CD4-positive, alpha-beta memory T cell (primary cell): Measurements from ENCODE around the gene FMO5. TPM values are rescaled to one million over a fixed set of nuclear protein-coding genes. Genes with fewer than 3 reads are reported as not detected.
"Not testable (repeated sequence)": the region's sequence is repeated elsewhere in the genome, so short reads cannot be mapped to it uniquely, and the experiment has no call there.

Source experiments
- CTCF ChIA-PET: fragments of 350-600 bp; sonication (Branson Sonifier 250); formaldehyde crosslinking; loops from one replicate; lab custom pipeline; 2021; ENCODE audit warnings: inconsistent platforms; ENCODE audit not compliant: partially characterized antibody; lab: Charles Lee
- POLR2A ChIA-PET: fragments of 350-600 bp; sonication (Branson Sonifier 250); formaldehyde crosslinking; loops from one replicate; lab custom pipeline; 2021; ENCODE audit not compliant: partially characterized antibody; lab: Charles Lee
- DNase-seq, 5 donors: peaks; one replicate each; pipeline versions ENCODE4 v3.0.0 to v3.0.0-alpha.2; 2020 to 2022; ENCODE audit warnings: mixed read lengths in 1 of 5
- H3K27ac ChIP-seq: one replicate; pipeline ENCODE4 v1.7.0; 2013; ENCODE audit warnings: low read depth, low read length
- H3K27me3 ChIP-seq: 2 replicates; pipeline ENCODE4 v1.7.0; 2013; ENCODE audit warnings: mild to moderate bottlenecking, low read length, moderate library complexity; ENCODE audit not compliant: insufficient read depth
- H3K36me3 ChIP-seq: 2 replicates; pipeline ENCODE4 v1.7.0; 2013; ENCODE audit warnings: mild to moderate bottlenecking, low read length, moderate library complexity; ENCODE audit not compliant: insufficient read depth
- H3K4me1 ChIP-seq: 2 replicates; pipeline ENCODE4 v1.7.0; 2013; ENCODE audit warnings: mild to moderate bottlenecking, low read length, moderate library complexity; ENCODE audit not compliant: insufficient read depth
- H3K4me3 ChIP-seq, 2 donors: one replicate each; pipeline ENCODE4 v1.7.0; 2013; ENCODE audit warnings: low read length in 2 of 2, mild to moderate bottlenecking in 1 of 2
- H3K9me3 ChIP-seq, 2 donors: one replicate each; pipeline ENCODE4 v1.7.0; 2013; ENCODE audit warnings: low read length in 2 of 2, control low read depth in 1 of 2; ENCODE audit not compliant: control insufficient read depth in 1 of 2
- H3K27ac Mint-ChIP-seq, 7 donors: one replicate each; pipeline ENCODE4 v1.8.0; 2020 to 2021; ENCODE audit warnings: mixed read lengths in 7 of 7, mild to moderate bottlenecking in 6 of 7, inconsistent platforms in 3 of 7, moderate library complexity in 3 of 7
- H3K27me3 Mint-ChIP-seq, 2 donors: one replicate each; pipeline ENCODE4 v1.8.0; 2020 to 2021; ENCODE audit warnings: mixed read lengths in 2 of 2
- H3K36me3 Mint-ChIP-seq, 2 donors: one replicate each; pipeline ENCODE4 v1.8.0; 2020 to 2021; ENCODE audit warnings: mixed read lengths in 2 of 2, inconsistent platforms in 1 of 2, mild to moderate bottlenecking in 1 of 2
- H3K4me1 Mint-ChIP-seq, 4 donors: one replicate each; pipeline ENCODE4 v1.8.0; 2020 to 2021; ENCODE audit warnings: mixed read lengths in 4 of 4, mild to moderate bottlenecking in 1 of 4
- H3K4me3 Mint-ChIP-seq, 8 donors: one replicate each; pipeline ENCODE4 v1.8.0; 2020 to 2021; ENCODE audit warnings: mixed read lengths in 8 of 8, mild to moderate bottlenecking in 7 of 8, moderate library complexity in 6 of 8, inconsistent platforms in 3 of 8
- H3K9me3 Mint-ChIP-seq, 8 donors: one replicate each; pipeline ENCODE4 v1.8.0; 2020 to 2021; ENCODE audit warnings: mixed read lengths in 8 of 8, mild to moderate bottlenecking in 5 of 8, inconsistent platforms in 3 of 8, moderate library complexity in 1 of 8
- intact Hi-C: fragments of 100-400 bp; cut with micrococcal nuclease; formaldehyde crosslinking; loops from one replicate; pipeline ENCODE4 v1.15.1; 2023
- polyA plus RNA-seq, 2 donors: library from polyadenylated mRNA; unstranded; fragments of 300-500 nt; fragmentation: Illumina TruSeq; gene quantifications; one replicate each; pipeline ENCODE4 v1.2.3, GENCODE V29; 2021
- total RNA-seq, 2 experiments: library from RNA; stranded (reverse); gene quantifications; one replicate each; pipeline ENCODE4 v1.2.3, GENCODE V29; 2021

The FMO5 gene
- total and polyA plus RNA-seq, 4 experiments from 2014 or later: 1.0 to 1.5 (median 1.4) TPM

- H3K27ac ChIP-seq, CTCF ChIA-PET, H3K27me3 ChIP-seq, H3K9me3 Mint-ChIP-seq, H3K4me1 ChIP-seq, H3K36me3 Mint-ChIP-seq, H3K4me3 ChIP-seq, H3K27me3 Mint-ChIP-seq, H3K4me3 Mint-ChIP-seq, intact Hi-C loops, H3K9me3 ChIP-seq, DNase-seq, H3K36me3 ChIP-seq, H3K4me1 Mint-ChIP-seq, POLR2A ChIA-PET: not testable (repeated sequence)
- H3K27ac Mint-ChIP-seq: peak overlapping the region in 1 of 7 donors; percentile 28
Measured at GRCh38 chr1:147231032-147231431, 5.9 kb upstream of the FMO5 start.

- H3K27me3 Mint-ChIP-seq: no peaks in the 10 kb centered on the region
- peaks cover 0 to 4% of the 10 kb centered on the region in 2 donors for H3K36me3 Mint-ChIP-seq
- ChIA-PET CTCF (interaction anchor here (1.1 to 2.4 kb wide), 3 partner anchors 18 to 51 kb away, joined by 5 to 7 read pairs (median 5); partner anchors contain the start of gene CHD1L), POLR2A (interaction anchor here (1.1 to 2.3 kb wide), 3 partner anchors 18 to 51 kb away, joined by 3 to 17 read pairs (median 9); partner anchors contain the start of gene CHD1L)
- H3K4me1 Mint-ChIP-seq: peaks cover 7 to 36% (median 14%) of the 10 kb centered on the region in 4 donors
- Histone ChIP-seq H3K36me3 (no peaks in the 10 kb centered on the region), H3K27me3 (no peaks in the 10 kb centered on the region), H3K4me1 (peaks cover 11% of the 10 kb centered on the region), H3K27ac (no peak overlapping the region), H3K4me3 (no peak overlapping the region), H3K9me3 (no peaks in the 10 kb centered on the region)
- H3K9me3 Mint-ChIP-seq: no peaks in the 10 kb centered on the region
- H3K27ac Mint-ChIP-seq: peak overlapping the region in 2 of 7 donors; percentile 45 to 77
- no peak for DNase-seq
- intact Hi-C loops: no loop called here
- peak overlapping the region in 6 of 8 donors; percentile 13 to 98 (median 50) for H3K4me3 Mint-ChIP-seq
Measured at GRCh38 chr1:147223740-147224615, 1.2 kb downstream of the FMO5 start.

- Mint-ChIP-seq H3K36me3 (no peaks in the 10 kb centered on the region), H3K27ac (no peak overlapping the region), H3K4me3 (no peak overlapping the region), H3K9me3 (peaks cover 0 to 1% (median 0%) of the 10 kb centered on the region in 8 donors), H3K27me3 (no peaks in the 10 kb centered on the region), H3K4me1 (peaks cover 0 to 6% (median 0%) of the 10 kb centered on the region in 4 donors)
- H3K4me1 ChIP-seq: no peaks in the 10 kb centered on the region
- no peak overlapping the region for H3K4me3 ChIP-seq
- no peaks in the 10 kb centered on the region for H3K36me3 ChIP-seq
- no peak overlapping the region for H3K27ac ChIP-seq
- DNase-seq: no peak
- ChIA-PET POLR2A (no interaction called here), CTCF (no interaction called here)
- H3K9me3 ChIP-seq: no peaks in the 10 kb centered on the region
- intact Hi-C loops: no loop called here
- H3K27me3 ChIP-seq: no peaks in the 10 kb centered on the region
Measured at GRCh38 chr1:147218606-147219005, 6.5 kb downstream of the FMO5 start.

- intact Hi-C loops: no loop called here
- Mint-ChIP-seq H3K27ac (no peak overlapping the region), H3K27me3 (no peaks in the 10 kb centered on the region), H3K4me1 (no peaks in the 10 kb centered on the region), H3K4me3 (no peak overlapping the region), H3K9me3 (peaks cover 0 to 1% (median 0%) of the 10 kb centered on the region in 8 donors), H3K36me3 (no peaks in the 10 kb centered on the region)
- DNase-seq: no peak
- H3K27me3 ChIP-seq: no peaks in the 10 kb centered on the region
- H3K4me3 ChIP-seq: no peak overlapping the region
- H3K9me3 ChIP-seq: no peaks in the 10 kb centered on the region
- H3K27ac ChIP-seq: no peak overlapping the region
- CTCF ChIA-PET: no interaction called here
- no peaks in the 10 kb centered on the region for H3K4me1 ChIP-seq
- POLR2A ChIA-PET: no interaction called here
- H3K36me3 ChIP-seq: no peaks in the 10 kb centered on the region
Measured at GRCh38 chr1:147217141-147217540, 8.0 kb downstream of the FMO5 start.

GRCh38 chr1:147216124-147216523 lies 9.0 kb downstream of the FMO5 start:
- Mint-ChIP-seq H3K4me3 (no peak overlapping the region), H3K36me3 (no peaks in the 10 kb centered on the region), H3K9me3 (peaks cover 0 to 1% (median 0%) of the 10 kb centered on the region in 8 donors), H3K27me3 (no peaks in the 10 kb centered on the region), H3K4me1 (no peaks in the 10 kb centered on the region), H3K27ac (no peak overlapping the region)
- H3K4me3 ChIP-seq: no peak overlapping the region
- intact Hi-C loops: no loop called here
- DNase-seq: no peak
- no peaks in the 10 kb centered on the region for H3K4me1 ChIP-seq
- no peaks in the 10 kb centered on the region for H3K27me3 ChIP-seq
- no peaks in the 10 kb centered on the region for H3K36me3 ChIP-seq
- ChIA-PET POLR2A (no interaction called here), CTCF (no interaction called here)
- H3K27ac ChIP-seq: no peak overlapping the region
- no peaks in the 10 kb centered on the region for H3K9me3 ChIP-seq

GRCh38 chr1:147215540-147215916 lies 9.6 kb downstream of the FMO5 start:
- H3K27ac Mint-ChIP-seq: no peak overlapping the region
- H3K27ac ChIP-seq: no peak overlapping the region

GRCh38 chr1:147214842-147215539 lies 10.1 kb downstream of the FMO5 start:
- Histone ChIP-seq H3K9me3 (no peaks in the 10 kb centered on the region), H3K27me3 (no peaks in the 10 kb centered on the region), H3K4me3 (no peak overlapping the region), H3K4me1 (no peaks in the 10 kb centered on the region), H3K27ac (no peak overlapping the region), H3K36me3 (no peaks in the 10 kb centered on the region)
- ChIA-PET CTCF (interaction anchor here (1.9 kb wide), 1 partner anchor 27 kb away, joined by 4 read pairs; the partner anchor contains the start of gene CHD1L), POLR2A (no interaction called here)
- H3K36me3 Mint-ChIP-seq: no peaks in the 10 kb centered on the region
- DNase-seq: no peak
- no peak overlapping the region for H3K4me3 Mint-ChIP-seq
- H3K9me3 Mint-ChIP-seq: peaks cover 0 to 1% (median 0%) of the 10 kb centered on the region in 8 donors
- intact Hi-C loops: no loop called here
- no peaks in the 10 kb centered on the region for H3K4me1 Mint-ChIP-seq
- no peak overlapping the region for H3K27ac Mint-ChIP-seq
- H3K27me3 Mint-ChIP-seq: no peaks in the 10 kb centered on the region

More at GRCh38 chr1:147215540-147215916, 9.6 kb downstream of the FMO5 start:
- DNase-seq: no peak
- Mint-ChIP-seq H3K9me3 (peaks cover 0 to 1% (median 0%) of the 10 kb centered on the region in 8 donors), H3K4me1 (no peaks in the 10 kb centered on the region), H3K4me3 (no peak overlapping the region), H3K36me3 (no peaks in the 10 kb centered on the region), H3K27me3 (no peaks in the 10 kb centered on the region)
- no peak overlapping the region for H3K4me3 ChIP-seq
- no peaks in the 10 kb centered on the region for H3K36me3 ChIP-seq
- no peaks in the 10 kb centered on the region for H3K4me1 ChIP-seq
- ChIA-PET POLR2A (no interaction called here), CTCF (interaction anchor here (1.9 kb wide), 1 partner anchor 27 kb away, joined by 4 read pairs; the partner anchor contains the start of gene CHD1L)
- H3K9me3 ChIP-seq: no peaks in the 10 kb centered on the region
- no peaks in the 10 kb centered on the region for H3K27me3 ChIP-seq
- intact Hi-C loops: no loop called here
